ENCODE results near the gene TMEM255B. TPM values are rescaled to one million over a fixed set of nuclear protein-coding genes. Genes with fewer than 3 reads are reported as not detected.

The TMEM255B gene
- total RNA-seq, 1 donor from 2014 or later = 1.5 TPM

DNA sequence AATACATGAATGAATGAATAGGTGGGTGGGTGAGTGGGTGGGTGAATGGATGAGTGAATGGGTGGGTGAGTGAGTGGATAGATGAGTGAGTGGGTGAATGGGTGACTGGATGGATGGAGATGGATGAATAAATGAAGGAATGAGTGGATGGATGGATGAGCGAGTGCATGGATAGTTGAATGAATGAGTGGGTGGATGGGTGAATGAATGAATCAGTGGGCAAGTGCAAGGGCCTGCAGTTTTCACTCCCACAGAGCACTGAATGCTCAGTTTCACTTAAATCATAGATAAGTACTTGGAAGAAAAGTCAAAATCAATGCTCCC, 92.4 kb downstream of the TMEM255B start:
- no peak overlapping the region for H3K27ac Mint-ChIP-seq
- no peaks in the 10 kb centered on the region for H3K9me3 Mint-ChIP-seq (ENCODE audit: low read depth)
- no peaks in the 10 kb centered on the region for H3K36me3 Mint-ChIP-seq (ENCODE audit: insufficient read depth)
- H3K27me3 Mint-ChIP-seq = no peaks in the 10 kb centered on the region
- no peak overlapping the region for H3K4me3 Mint-ChIP-seq (ENCODE audit: low read depth)
- TF ChIP-seq, protein P1, sequence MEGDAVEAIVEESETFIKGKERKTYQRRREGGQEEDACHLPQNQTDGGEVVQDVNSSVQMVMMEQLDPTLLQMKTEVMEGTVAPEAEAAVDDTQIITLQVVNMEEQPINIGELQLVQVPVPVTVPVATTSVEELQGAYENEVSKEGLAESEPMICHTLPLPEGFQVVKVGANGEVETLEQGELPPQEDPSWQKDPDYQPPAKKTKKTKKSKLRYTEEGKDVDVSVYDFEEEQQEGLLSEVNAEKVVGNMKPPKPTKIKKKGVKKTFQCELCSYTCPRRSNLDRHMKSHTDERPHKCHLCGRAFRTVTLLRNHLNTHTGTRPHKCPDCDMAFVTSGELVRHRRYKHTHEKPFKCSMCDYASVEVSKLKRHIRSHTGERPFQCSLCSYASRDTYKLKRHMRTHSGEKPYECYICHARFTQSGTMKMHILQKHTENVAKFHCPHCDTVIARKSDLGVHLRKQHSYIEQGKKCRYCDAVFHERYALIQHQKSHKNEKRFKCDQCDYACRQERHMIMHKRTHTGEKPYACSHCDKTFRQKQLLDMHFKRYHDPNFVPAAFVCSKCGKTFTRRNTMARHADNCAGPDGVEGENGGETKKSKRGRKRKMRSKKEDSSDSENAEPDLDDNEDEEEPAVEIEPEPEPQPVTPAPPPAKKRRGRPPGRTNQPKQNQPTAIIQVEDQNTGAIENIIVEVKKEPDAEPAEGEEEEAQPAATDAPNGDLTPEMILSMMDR (IDR thresholded peaks at IDR 0.05; ENCODE audit: unreplicated experiment) = no peak
- DNase-seq (ENCODE audit: low spot score, unreplicated experiment) = no peak
- H3K4me1 Mint-ChIP-seq (ENCODE audit: low read depth) = peaks cover 7% of the 10 kb centered on the region

DNA sequence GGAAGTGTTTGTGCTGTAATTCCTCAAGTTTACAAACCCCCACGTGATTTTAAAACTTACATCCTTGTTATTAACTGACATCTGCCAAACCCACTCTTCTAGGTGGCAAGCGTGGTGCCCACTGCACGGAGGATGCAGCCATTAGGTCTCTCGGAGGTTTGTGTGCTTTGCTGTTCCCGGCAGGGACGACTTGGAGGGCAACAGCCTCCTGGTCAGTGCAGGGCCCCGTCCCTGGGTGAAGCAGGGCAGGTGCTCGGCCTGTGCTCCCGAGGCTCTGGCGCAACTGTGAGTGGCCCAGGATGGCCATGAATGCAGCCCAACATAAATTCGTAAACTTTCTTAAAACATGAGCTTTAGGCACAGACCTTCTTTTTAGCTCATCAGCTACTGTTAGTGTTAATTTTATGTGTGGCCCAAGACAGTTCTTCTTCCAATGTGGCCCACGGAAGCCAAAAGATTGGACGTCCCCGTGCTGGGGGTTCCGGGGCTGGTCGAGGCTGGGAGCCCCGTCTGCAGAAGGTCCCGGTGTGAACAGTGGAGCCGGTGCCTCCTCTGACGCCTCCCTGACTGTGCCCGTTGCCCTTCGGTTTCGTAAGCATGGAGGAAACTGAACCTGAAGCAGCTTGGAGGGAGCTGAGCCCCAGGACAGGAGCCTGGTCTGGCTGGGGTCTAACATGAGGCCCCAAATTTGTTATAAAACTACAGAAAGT, 93.0 kb downstream of the TMEM255B start:
- Mint-ChIP-seq H3K27ac (no peak overlapping the region), H3K4me3 (ENCODE audit: low read depth) (no peak overlapping the region), H3K36me3 (ENCODE audit: insufficient read depth) (no peaks in the 10 kb centered on the region), H3K27me3 (no peaks in the 10 kb centered on the region), H3K9me3 (ENCODE audit: low read depth) (no peaks in the 10 kb centered on the region), H3K4me1 (ENCODE audit: low read depth) (peaks cover 7% of the 10 kb centered on the region)
- TF ChIP-seq, protein P1 (IDR thresholded peaks at IDR 0.05; ENCODE audit: unreplicated experiment) = no peak
- DNase-seq (ENCODE audit: low spot score, unreplicated experiment) = no peak

DNA sequence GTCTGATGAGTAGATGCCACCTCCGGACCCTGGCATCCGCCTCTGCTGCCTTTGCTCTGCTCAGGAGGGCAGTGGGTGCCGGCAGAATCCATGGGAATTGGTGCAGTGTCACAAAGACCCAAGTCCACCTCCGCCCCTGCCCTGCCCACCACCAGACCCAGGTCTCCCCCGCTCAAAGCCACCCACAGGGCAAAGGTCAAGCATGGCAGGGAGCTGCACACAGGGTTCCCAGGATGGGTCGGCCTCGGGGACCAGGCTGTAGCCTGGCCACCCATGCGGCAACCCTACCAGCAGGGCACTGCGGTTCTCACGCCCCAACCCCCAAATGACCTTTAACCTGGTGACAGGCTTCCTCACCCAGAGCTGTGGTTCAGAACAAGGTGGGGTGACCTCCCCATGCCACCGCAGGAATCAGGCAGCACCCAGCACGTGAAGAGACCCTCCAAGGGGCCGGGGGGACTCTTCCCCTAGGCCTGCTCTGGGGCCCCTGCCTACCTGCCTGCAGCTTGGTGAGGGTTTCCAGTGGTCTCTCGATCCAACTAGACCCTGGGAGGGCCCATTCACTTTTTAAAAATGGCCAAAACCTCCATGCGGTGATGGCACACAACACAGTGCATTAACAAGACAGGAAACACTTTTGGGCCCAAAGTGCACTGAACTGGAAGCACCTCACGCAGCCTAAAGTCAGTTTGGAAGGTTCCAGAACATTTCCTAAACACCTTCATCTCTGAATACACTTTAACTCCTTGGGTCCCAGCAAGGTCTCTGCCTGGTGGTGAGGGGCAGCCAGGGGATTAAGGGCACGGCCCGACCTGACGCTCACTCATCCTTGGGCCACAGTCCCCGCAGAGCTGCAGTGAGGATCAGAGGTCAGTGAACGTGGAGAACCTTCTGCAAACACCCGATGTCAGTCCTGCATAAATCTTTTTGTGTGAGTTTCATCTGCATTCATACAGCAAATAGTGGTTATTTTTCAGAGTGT, 93.8 kb downstream of the TMEM255B start:
- Mint-ChIP-seq H3K9me3 (ENCODE audit: low read depth) (no peaks in the 10 kb centered on the region), H3K36me3 (ENCODE audit: insufficient read depth) (no peaks in the 10 kb centered on the region), H3K4me3 (ENCODE audit: low read depth) (no peak overlapping the region), H3K27ac (no peak overlapping the region), H3K27me3 (no peaks in the 10 kb centered on the region), H3K4me1 (ENCODE audit: low read depth) (peaks cover 7% of the 10 kb centered on the region)
- no peak for DNase-seq (ENCODE audit: low spot score, unreplicated experiment)
- TF ChIP-seq, protein P1 (IDR thresholded peaks at IDR 0.05; ENCODE audit: unreplicated experiment) = no peak

DNA sequence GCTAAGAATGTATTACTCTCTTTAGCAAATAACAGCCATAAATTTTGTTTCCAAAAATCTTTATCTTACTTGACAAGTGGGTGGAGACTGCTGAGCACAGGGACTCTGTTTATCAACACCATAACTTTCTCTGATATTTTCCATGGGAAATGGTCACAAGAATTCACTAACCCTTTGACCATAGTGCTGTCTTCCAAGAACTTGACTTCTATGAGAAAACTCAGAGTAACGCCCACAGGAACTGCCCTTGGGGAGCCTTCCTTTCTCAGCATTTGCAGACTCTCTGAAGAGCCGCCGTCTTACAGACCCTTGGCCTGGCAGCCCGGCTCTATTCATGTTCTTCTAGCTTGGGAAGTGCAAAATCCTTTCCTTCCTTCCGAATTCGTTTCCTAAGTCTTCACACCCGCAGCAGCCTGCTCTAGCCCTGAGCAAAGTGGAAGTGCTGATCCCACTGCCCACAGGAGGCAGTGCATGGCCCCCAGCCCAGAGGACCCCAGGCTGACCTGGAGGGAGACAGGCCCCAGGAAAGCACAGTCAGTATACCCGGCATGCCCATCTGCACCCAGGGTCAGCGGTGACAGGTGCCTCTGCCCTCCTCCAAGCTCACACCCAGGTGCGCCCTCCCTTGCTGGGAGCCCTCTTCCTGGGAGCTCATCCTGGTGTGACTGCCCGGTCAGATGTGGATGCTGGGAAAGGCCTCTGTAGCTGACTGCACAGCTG, 94.7 kb downstream of the TMEM255B start:
- Mint-ChIP-seq H3K9me3 (ENCODE audit: low read depth) (no peaks in the 10 kb centered on the region), H3K27me3 (no peaks in the 10 kb centered on the region), H3K4me3 (ENCODE audit: low read depth) (no peak overlapping the region), H3K36me3 (ENCODE audit: insufficient read depth) (no peaks in the 10 kb centered on the region), H3K27ac (no peak overlapping the region), H3K4me1 (ENCODE audit: low read depth) (peaks cover 9% of the 10 kb centered on the region)
- no peak for DNase-seq (ENCODE audit: low spot score, unreplicated experiment)
- TF ChIP-seq, protein P1 (IDR thresholded peaks at IDR 0.05; ENCODE audit: unreplicated experiment) = no peak
